Measurements from ENCODE around the gene ATF6.

DNA sequence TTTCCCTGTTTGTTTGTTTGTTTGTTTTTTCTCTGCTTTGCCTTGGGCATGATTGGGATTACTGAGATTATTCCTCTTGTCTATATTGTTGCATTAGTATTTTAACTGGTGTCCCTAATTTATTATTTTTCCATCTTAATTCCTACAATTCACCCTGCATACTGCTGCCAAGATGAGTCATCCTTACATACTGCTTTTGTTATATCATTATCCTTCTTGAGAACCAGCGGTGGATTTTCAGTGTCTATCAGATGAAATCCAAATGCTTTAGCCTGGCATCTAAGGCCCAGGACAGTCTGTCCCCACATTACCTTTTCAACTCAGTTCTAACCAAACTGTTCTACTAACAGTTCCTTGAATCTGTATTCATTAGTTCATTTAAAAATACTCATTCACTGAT lies 155.9 kb downstream of the ATF6 start:
- TF ChIP-seq POLR2A (IDR thresholded peaks at IDR 0.05; ENCODE audit: borderline replicate concordance, extremely low read depth, insufficient read depth, insufficient read length) (no peak), ZFX (IDR thresholded peaks at IDR 0.05) (no peak), JUND (IDR thresholded peaks at IDR 0.05) (no peak), TCF7L2 (IDR thresholded peaks at IDR 0.05; ENCODE audit: borderline replicate concordance, extremely low read depth, insufficient read depth, insufficient read length) (no peak), EZH2phosphoT487 (IDR thresholded peaks at IDR 0.05; ENCODE audit: borderline replicate concordance) (no peak), ZNF274 (IDR thresholded peaks at IDR 0.05; ENCODE audit: low read depth, low read length) (no peak), EGR1 (IDR thresholded peaks at IDR 0.05; ENCODE audit: low read depth) (no peak), POLR2AphosphoS5 (IDR thresholded peaks at IDR 0.05; ENCODE audit: low read depth, low read length) (no peak), EZH2 (IDR thresholded peaks at IDR 0.05) (no peak), SP1 (IDR thresholded peaks at IDR 0.05; ENCODE audit: low read depth) (no peak), CEBPB (IDR thresholded peaks at IDR 0.05; ENCODE audit: low read depth) (no peak)
- TF ChIP-seq, protein P1, sequence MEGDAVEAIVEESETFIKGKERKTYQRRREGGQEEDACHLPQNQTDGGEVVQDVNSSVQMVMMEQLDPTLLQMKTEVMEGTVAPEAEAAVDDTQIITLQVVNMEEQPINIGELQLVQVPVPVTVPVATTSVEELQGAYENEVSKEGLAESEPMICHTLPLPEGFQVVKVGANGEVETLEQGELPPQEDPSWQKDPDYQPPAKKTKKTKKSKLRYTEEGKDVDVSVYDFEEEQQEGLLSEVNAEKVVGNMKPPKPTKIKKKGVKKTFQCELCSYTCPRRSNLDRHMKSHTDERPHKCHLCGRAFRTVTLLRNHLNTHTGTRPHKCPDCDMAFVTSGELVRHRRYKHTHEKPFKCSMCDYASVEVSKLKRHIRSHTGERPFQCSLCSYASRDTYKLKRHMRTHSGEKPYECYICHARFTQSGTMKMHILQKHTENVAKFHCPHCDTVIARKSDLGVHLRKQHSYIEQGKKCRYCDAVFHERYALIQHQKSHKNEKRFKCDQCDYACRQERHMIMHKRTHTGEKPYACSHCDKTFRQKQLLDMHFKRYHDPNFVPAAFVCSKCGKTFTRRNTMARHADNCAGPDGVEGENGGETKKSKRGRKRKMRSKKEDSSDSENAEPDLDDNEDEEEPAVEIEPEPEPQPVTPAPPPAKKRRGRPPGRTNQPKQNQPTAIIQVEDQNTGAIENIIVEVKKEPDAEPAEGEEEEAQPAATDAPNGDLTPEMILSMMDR (IDR thresholded peaks at IDR 0.05 in 2 of 3, conservative IDR thresholded peaks at IDR 0.05 in 1 of 3; ENCODE audit: borderline replicate concordance in 1 of 3, insufficient read depth in 1 of 3, low read depth in 2 of 3, low read length in 2 of 3) = no peak
- TF ChIP-seq, protein P2, sequence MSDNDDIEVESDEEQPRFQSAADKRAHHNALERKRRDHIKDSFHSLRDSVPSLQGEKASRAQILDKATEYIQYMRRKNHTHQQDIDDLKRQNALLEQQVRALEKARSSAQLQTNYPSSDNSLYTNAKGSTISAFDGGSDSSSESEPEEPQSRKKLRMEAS (IDR thresholded peaks at IDR 0.05) = no peak
- TF ChIP-seq, protein P3, sequence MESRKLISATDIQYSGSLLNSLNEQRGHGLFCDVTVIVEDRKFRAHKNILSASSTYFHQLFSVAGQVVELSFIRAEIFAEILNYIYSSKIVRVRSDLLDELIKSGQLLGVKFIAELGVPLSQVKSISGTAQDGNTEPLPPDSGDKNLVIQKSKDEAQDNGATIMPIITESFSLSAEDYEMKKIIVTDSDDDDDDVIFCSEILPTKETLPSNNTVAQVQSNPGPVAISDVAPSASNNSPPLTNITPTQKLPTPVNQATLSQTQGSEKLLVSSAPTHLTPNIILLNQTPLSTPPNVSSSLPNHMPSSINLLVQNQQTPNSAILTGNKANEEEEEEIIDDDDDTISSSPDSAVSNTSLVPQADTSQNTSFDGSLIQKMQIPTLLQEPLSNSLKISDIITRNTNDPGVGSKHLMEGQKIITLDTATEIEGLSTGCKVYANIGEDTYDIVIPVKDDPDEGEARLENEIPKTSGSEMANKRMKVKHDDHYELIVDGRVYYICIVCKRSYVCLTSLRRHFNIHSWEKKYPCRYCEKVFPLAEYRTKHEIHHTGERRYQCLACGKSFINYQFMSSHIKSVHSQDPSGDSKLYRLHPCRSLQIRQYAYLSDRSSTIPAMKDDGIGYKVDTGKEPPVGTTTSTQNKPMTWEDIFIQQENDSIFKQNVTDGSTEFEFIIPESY (IDR thresholded peaks at IDR 0.05; ENCODE audit: extremely low read depth, insufficient replicate concordance, low read length) = no peak

Data from HCT116 (cell line).